HG03103 (cell line): ENCODE results near the gene ABHD17B.
"Not testable (repeated sequence)": the region's sequence is repeated elsewhere in the genome, so short reads cannot be mapped to it uniquely, and the experiment has no call there.

Experiments used
- ATAC-seq: cut with Tn5 transposase; IDR thresholded peaks from one replicate; pipeline ENCODE4 v1.9.1; 2021; ENCODE audit warnings: low read depth; ENCODE audit not compliant: unreplicated experiment

Gene ABHD17B

GRCh38 chr9:71916834-71917534, 6.0 kb upstream of the ABHD17B start:
- ATAC-seq = peak; percentile 84

- ATAC-seq = no peak
These were observed 4.5 kb upstream of the ABHD17B start for GRCh38 chr9:71915495-71915894.

GRCh38 chr9:71911908-71912335, 929 bp upstream of the ABHD17B start:
- no peak for ATAC-seq

- peak; percentile 3 for ATAC-seq
These were observed 338 bp downstream of the ABHD17B start for GRCh38 chr9:71910650-71911060.

- peak; percentile 3 for ATAC-seq
These were observed 925 bp downstream of the ABHD17B start for GRCh38 chr9:71909887-71910649.

- ATAC-seq = no peak
These were observed 2.2 kb downstream of the ABHD17B start for GRCh38 chr9:71908825-71909224.

GRCh38 chr9:71904076-71904475, 6.9 kb downstream of the ABHD17B start:
- no peak for ATAC-seq

- ATAC-seq = no peak
These were observed 9.0 kb downstream of the ABHD17B start for GRCh38 chr9:71901695-71902597.

- ATAC-seq = not testable (repeated sequence)
These were observed 12.2 kb downstream of the ABHD17B start for GRCh38 chr9:71898756-71899155.

GRCh38 chr9:71897577-71897976, 13.4 kb downstream of the ABHD17B start:
- ATAC-seq = peak; percentile 50

GRCh38 chr9:71896761-71897160, 14.2 kb downstream of the ABHD17B start:
- ATAC-seq = no peak

GRCh38 chr9:71895955-71896354, 15.0 kb downstream of the ABHD17B start:
- no peak for ATAC-seq

- no peak for ATAC-seq
These were observed 15.9 kb downstream of the ABHD17B start for GRCh38 chr9:71895117-71895516.

- ATAC-seq = no peak
These were observed 19.3 kb downstream of the ABHD17B start for GRCh38 chr9:71891557-71892189.

- no peak for ATAC-seq
These were observed 20.8 kb downstream of the ABHD17B start for GRCh38 chr9:71890042-71890679.

- ATAC-seq = no peak
These were observed 23.6 kb downstream of the ABHD17B start for GRCh38 chr9:71887362-71887761.

- no peak for ATAC-seq
These were observed 24.5 kb downstream of the ABHD17B start for GRCh38 chr9:71886541-71886940.

- no peak for ATAC-seq
These were observed 25.0 kb downstream of the ABHD17B start for GRCh38 chr9:71886015-71886414.

GRCh38 chr9:71885467-71885866, 25.5 kb downstream of the ABHD17B start:
- no peak for ATAC-seq

- no peak for ATAC-seq
These were observed 27.0 kb downstream of the ABHD17B start for GRCh38 chr9:71884005-71884404.
